ENCODE measurements around the gene SNX10.

SNX10 gene

GRCh38 chr7:26422761-26423160 lies 131.1 kb downstream of the SNX10 start:
- H3K27ac ChIP-seq = peak overlapping the region; percentile 61; the same call in 1 of the 2 replicates
- TF ChIP-seq, protein P1, sequence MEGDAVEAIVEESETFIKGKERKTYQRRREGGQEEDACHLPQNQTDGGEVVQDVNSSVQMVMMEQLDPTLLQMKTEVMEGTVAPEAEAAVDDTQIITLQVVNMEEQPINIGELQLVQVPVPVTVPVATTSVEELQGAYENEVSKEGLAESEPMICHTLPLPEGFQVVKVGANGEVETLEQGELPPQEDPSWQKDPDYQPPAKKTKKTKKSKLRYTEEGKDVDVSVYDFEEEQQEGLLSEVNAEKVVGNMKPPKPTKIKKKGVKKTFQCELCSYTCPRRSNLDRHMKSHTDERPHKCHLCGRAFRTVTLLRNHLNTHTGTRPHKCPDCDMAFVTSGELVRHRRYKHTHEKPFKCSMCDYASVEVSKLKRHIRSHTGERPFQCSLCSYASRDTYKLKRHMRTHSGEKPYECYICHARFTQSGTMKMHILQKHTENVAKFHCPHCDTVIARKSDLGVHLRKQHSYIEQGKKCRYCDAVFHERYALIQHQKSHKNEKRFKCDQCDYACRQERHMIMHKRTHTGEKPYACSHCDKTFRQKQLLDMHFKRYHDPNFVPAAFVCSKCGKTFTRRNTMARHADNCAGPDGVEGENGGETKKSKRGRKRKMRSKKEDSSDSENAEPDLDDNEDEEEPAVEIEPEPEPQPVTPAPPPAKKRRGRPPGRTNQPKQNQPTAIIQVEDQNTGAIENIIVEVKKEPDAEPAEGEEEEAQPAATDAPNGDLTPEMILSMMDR (conservative IDR thresholded peaks at IDR 0.05) = no peak

GRCh38 chr7:26423436-26423835 lies 131.8 kb downstream of the SNX10 start:
- peak overlapping the region; percentile 61 for H3K27ac ChIP-seq
- TF ChIP-seq, protein P1 (conservative IDR thresholded peaks at IDR 0.05) = no peak

Data from VCaP (cell line).